DND-41 (cell line): ENCODE results near the gene ASPSCR1.

Experiments used
- ATAC-seq: fragments of 200-7000 bp; cut with Tn5 transposase; 3 replicates; pipeline ENCODE4 v1.9.1; 2021; ENCODE audit warnings: low read depth; ENCODE audit not compliant: insufficient read depth
- DNase-seq: peaks from one replicate; pipeline ENCODE4 v3.0.0-alpha.2; 2020
- H2AFZ ChIP-seq: 2 replicates; pipeline ENCODE4 v1.6.0; 2012; ENCODE audit warnings: low read depth, low read length
- H3K27ac ChIP-seq: 2 replicates; pipeline ENCODE4 v1.5.1; 2012; ENCODE audit warnings: low read length, inconsistent platforms
- H3K27me3 ChIP-seq: fragments of 200-600 bp; sonication (generic); 2 replicates; pipeline ENCODE4 v1.6.0; 2012; ENCODE audit warnings: low read length, mild to moderate bottlenecking, inconsistent platforms; ENCODE audit not compliant: insufficient read depth, poor library complexity
- H3K36me3 ChIP-seq: 2 replicates; pipeline ENCODE4 v1.5.1; 2012; ENCODE audit warnings: low read length, inconsistent platforms; ENCODE audit not compliant: insufficient read depth
- H3K4me1 ChIP-seq: 2 replicates; pipeline ENCODE4 v1.5.1; 2012; ENCODE audit warnings: mild to moderate bottlenecking, low read length; ENCODE audit not compliant: insufficient read depth
- H3K4me2 ChIP-seq: 2 replicates; pipeline ENCODE4 v1.6.0; 2012; ENCODE audit warnings: mild to moderate bottlenecking, moderate library complexity, low read length, inconsistent platforms; ENCODE audit not compliant: insufficient read depth
- H3K4me3 ChIP-seq, 2 experiments: fragments of 200-600 bp in 1 of 2; shearing (Covaris generic) in 1 of 2; 2 replicates each; pipeline ENCODE4 v1.5.1; 2012 to 2016; ENCODE audit warnings: inconsistent platforms in 2 of 2, low read length in 2 of 2, mild to moderate bottlenecking in 2 of 2, low read depth in 1 of 2, moderate library complexity in 1 of 2
- H3K79me2 ChIP-seq: 2 replicates; pipeline ENCODE4 v1.6.0; 2012; ENCODE audit warnings: low read length, inconsistent platforms; ENCODE audit not compliant: insufficient read depth
- H3K9ac ChIP-seq: 2 replicates; pipeline ENCODE4 v1.6.0; 2012; ENCODE audit warnings: low read depth, mild to moderate bottlenecking, inconsistent platforms, low read length, moderate library complexity
- H3K9me3 ChIP-seq: 2 replicates; pipeline ENCODE4 v1.5.1; 2012; ENCODE audit warnings: low read length, moderate library complexity, mild to moderate bottlenecking, inconsistent platforms; ENCODE audit not compliant: insufficient read depth, severe bottlenecking
- H4K20me1 ChIP-seq: 2 replicates; pipeline ENCODE4 v1.6.0; 2012; ENCODE audit warnings: low read length; ENCODE audit not compliant: insufficient read depth
- EZH2 ChIP-seq: IDR thresholded peaks from 3 replicates; pipeline ENCODE4 v1.6.1; 2012; ENCODE audit warnings: borderline replicate concordance, low read depth, mild to moderate bottlenecking, moderate library complexity, low read length, inconsistent platforms; ENCODE audit not compliant: severe bottlenecking
- TF ChIP-seq, protein P1 (sequence below): IDR thresholded peaks from 2 replicates; pipeline ENCODE4 v1.5.1; 2012; ENCODE audit warnings: borderline replicate concordance, low read length, moderate library complexity, mild to moderate bottlenecking; ENCODE audit not compliant: poor library complexity, severe bottlenecking; ENCODE audit errors: extremely low read depth

The ASPSCR1 gene

DNA sequence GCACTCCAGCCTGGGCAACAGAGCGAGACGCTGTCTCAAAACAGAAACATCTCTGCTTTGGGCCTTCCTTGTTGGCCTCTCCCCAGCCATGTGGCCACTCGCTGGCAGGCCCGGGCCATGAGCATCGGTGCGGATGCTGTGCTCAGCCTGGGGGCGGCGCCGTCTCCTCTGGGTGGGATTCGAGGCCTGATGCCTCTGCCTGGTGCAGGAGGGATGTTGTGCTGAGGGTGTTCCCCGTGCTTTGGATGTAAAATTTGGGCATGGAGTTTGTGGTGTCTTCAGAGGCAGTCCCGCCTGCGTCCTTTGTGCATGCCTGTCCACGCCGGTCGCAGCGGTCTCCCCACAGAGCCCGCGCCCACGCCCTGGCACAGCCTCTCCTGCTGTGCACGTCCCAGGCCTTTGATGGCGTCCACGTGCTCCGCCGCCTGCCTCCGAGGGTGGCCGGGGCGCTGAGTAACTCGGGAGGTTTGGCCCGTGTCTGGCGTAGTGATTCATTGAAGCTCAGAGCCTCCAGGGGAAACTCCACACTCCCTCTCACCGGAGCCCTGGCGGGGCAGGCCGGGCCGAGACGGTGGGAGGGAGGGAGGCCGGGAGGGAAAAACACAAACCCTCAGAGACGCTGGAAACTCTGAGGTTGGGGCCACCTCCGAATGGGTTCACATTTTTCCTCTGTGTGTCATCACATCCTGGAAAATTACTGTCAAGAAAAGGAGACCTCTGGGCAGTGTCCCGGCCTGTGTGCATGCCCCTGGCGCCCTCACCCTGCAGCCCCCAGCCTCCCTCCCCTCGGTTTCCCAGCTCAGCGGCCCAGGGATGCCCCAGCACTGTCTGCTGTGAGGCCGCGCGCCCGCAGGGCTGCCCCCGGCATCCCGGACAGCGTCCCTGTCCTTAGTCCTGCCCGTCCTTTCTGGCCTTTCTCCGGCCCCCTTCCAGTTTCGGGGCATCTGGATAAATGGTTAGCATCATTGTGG lies 26.3 kb downstream of the ASPSCR1 start:
- Histone ChIP-seq H3K9ac (no peak overlapping the region), H3K79me2 (no peaks in the 10 kb centered on the region), H3K9me3 (no peaks in the 10 kb centered on the region), H3K27ac (no peak overlapping the region), H3K27me3 (no peaks in the 10 kb centered on the region), H3K4me3 (no peak overlapping the region), H3K4me2 (no peak overlapping the region), H4K20me1 (peaks cover 9% of the 10 kb centered on the region; the same call in 1 of the 2 replicates), H2AFZ (no peak overlapping the region), H3K4me1 (no peaks in the 10 kb centered on the region), H3K36me3 (no peaks in the 10 kb centered on the region)
- no peak for TF ChIP-seq EZH2
- TF ChIP-seq, protein P1, sequence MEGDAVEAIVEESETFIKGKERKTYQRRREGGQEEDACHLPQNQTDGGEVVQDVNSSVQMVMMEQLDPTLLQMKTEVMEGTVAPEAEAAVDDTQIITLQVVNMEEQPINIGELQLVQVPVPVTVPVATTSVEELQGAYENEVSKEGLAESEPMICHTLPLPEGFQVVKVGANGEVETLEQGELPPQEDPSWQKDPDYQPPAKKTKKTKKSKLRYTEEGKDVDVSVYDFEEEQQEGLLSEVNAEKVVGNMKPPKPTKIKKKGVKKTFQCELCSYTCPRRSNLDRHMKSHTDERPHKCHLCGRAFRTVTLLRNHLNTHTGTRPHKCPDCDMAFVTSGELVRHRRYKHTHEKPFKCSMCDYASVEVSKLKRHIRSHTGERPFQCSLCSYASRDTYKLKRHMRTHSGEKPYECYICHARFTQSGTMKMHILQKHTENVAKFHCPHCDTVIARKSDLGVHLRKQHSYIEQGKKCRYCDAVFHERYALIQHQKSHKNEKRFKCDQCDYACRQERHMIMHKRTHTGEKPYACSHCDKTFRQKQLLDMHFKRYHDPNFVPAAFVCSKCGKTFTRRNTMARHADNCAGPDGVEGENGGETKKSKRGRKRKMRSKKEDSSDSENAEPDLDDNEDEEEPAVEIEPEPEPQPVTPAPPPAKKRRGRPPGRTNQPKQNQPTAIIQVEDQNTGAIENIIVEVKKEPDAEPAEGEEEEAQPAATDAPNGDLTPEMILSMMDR, result no peak
- DNase-seq (no peak), ATAC-seq (no peak)

DNA sequence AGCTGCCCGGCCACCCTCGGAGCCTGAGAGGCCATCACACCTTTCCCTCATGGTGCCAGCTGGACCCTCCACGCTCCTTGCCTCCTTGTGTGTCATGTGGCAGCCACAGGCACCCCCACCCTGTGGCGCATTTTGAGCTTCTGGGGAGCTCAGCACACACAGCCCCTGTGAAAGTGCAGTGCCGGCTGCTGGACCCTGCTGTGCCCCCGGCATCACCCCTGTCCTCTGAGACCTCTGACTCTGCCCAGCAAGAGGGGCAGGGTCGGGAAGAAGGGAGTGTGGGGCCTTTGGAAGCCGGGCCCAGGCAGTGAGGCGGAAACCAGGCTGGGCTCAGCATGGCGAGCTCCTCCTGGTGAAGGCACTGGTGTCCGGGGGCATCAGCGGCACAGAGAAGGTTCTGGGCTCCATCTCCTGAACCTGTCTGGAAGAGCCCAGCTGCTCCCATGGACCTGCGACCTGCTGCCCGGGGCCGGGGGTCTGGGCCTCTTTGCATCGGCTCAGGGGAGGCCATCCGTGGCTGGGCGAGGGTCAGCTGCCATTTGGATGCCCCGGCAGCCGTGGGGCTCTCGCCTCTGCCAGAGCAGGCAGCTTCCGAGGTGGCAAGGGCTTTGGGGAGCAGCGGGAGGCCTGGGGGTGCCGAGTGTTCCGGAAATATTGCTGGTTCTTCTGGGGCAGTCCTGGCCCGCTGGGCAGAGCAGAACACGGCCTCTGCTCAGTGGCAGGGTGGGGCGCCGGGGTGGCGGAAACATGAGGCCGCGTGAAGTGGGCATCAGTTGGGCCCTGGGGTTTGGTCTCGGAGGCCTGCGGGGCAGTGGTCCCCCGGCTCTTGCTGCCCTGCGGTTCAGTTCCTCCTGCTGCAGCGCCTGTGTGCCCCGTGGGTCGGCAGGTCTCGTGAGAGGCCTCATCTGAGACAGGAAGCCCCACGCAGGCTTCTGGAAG lies 27.4 kb downstream of the ASPSCR1 start:
- H3K27me3 ChIP-seq, result no peaks in the 10 kb centered on the region
- DNase-seq (no peak), ATAC-seq (no peak)
- no peak overlapping the region for H3K9ac ChIP-seq
- no peaks in the 10 kb centered on the region for H3K36me3 ChIP-seq
- peaks cover 9% of the 10 kb centered on the region; the same call in 1 of the 2 replicates for H4K20me1 ChIP-seq
- H3K9me3 ChIP-seq, result no peaks in the 10 kb centered on the region
- H2AFZ ChIP-seq, result no peak overlapping the region
- no peaks in the 10 kb centered on the region for H3K79me2 ChIP-seq
- H3K4me3 ChIP-seq, result no peak overlapping the region
- H3K27ac ChIP-seq, result no peak overlapping the region
- no peak for TF ChIP-seq EZH2
- TF ChIP-seq, protein P1, result no peak
- H3K4me1 ChIP-seq, result no peaks in the 10 kb centered on the region
- no peak overlapping the region for H3K4me2 ChIP-seq

DNA sequence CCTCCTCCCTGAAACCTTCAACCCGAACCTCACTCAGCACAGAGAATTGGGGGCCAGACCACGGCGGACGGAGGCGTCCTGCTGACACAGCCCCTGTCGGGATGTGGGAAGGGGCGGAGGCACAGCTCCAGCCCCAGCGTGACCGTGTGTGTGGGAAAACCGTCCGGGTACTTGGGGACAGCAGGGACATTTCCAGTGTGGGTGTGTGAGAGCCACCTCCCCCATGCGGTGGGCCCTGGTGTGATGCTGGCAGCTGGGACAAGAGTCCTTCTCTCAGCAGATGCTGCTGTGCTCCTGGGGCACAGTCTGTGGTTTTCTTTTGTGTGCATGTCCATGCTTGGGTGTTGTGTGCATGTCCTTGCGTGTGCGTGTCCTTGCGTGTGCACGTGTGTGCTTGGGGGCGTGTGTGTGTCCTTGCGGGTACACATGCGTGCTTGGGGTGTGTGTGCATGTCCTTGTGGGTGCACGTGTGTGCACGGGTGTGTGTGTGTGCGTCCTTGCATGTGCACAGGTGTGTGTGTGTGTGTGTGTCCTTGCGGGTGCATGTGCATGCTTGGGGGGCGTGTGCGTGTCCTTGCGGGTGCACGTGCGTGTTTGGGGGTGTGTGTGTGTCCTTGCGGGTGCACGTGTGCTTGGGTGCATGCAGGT lies 28.4 kb downstream of the ASPSCR1 start:
- Histone ChIP-seq H3K9ac (no peak overlapping the region), H2AFZ (no peak overlapping the region), H3K36me3 (no peaks in the 10 kb centered on the region), H4K20me1 (peaks cover 9% of the 10 kb centered on the region; the same call in 1 of the 2 replicates), H3K9me3 (no peaks in the 10 kb centered on the region), H3K79me2 (no peaks in the 10 kb centered on the region), H3K4me1 (no peaks in the 10 kb centered on the region), H3K4me2 (no peak overlapping the region), H3K4me3 (no peak overlapping the region), H3K27ac (no peak overlapping the region), H3K27me3 (no peaks in the 10 kb centered on the region)
- DNase-seq, result no peak
- ATAC-seq, result no peak; the same call in 2 of the 3 replicates
- TF ChIP-seq EZH2, result no peak
- TF ChIP-seq, protein P1, result no peak
